GM12878 (cell line): ENCODE measurements around the gene FUT8. TPM values are rescaled to one million over a fixed set of nuclear protein-coding genes. Genes with fewer than 3 reads are reported as not detected.

ENCODE experiments used
- ATAC-seq: fragments of 200-7000 bp; cut with Tn5 transposase; 3 replicates; pipeline ENCODE4 v1.9.1; 2020; ENCODE audit warnings: mild to moderate bottlenecking, moderate library complexity
- BruUV-seq: library from RNA; stranded (reverse); fragments of 400-500 nt; replicated peaks from 2 replicates; lab custom pipeline; 2021; lab: Mats Ljungman, UMichigan
- CTCF ChIA-PET: fragments of 300-600 bp; sonication (Branson Sonifier 250); formaldehyde crosslinking; extraction: SDS; loops from one replicate; lab custom pipeline; 2021; ENCODE audit warnings: inconsistent platforms; lab: Yijun Ruan, JAX
- POLR2A ChIA-PET: fragments of 350-600 bp; formaldehyde crosslinking; extraction: SDS; loops from one replicate; lab custom pipeline; 2021; ENCODE audit warnings: inconsistent platforms; lab: Charles Lee
- RAD21 ChIA-PET: fragments of 300-600 bp; sonication (Branson Sonifier 250); formaldehyde crosslinking; loops from one replicate; lab custom pipeline; 2023; ENCODE audit warnings: antibody characterized with exemption; ENCODE audit not compliant: unreplicated experiment; lab: Charles Lee
- SMC1A ChIA-PET: fragments of 300-600 bp; sonication (Branson Sonifier 250); formaldehyde crosslinking; loops from one replicate; lab custom pipeline; 2023; ENCODE audit not compliant: unreplicated experiment, uncharacterized antibody; lab: Charles Lee
- DNase-seq: peaks from one replicate; pipeline ENCODE4 v3.0.0-alpha.2; 2011; ENCODE audit warnings: low read depth, low spot score
- FAIRE-seq: peaks from 3 replicates; lab custom pipeline; 2011; peaks lifted over from hg19 to GRCh38; lab: Jason Lieb, UNC
- H2AFZ ChIP-seq: 2 replicates; pipeline ENCODE4 v1.6.0; 2011; ENCODE audit warnings: low read depth, low read length, control low read depth; ENCODE audit not compliant: control insufficient read depth
- H3K27ac ChIP-seq: 2 replicates; pipeline ENCODE4 v1.5.1; 2011; ENCODE audit warnings: control low read depth; ENCODE audit not compliant: control insufficient read depth, insufficient read depth
- H3K27me3 ChIP-seq, 2 experiments: replicated peaks in 1 of 2; 2 replicates each; pipeline versions ENCODE4 v1.6.0 to v1.6.1; 2011; ENCODE audit warnings: low read length in 1 of 2; ENCODE audit not compliant: control insufficient read depth in 2 of 2, insufficient read depth in 2 of 2
- H3K36me3 ChIP-seq, 2 experiments: 2 replicates each; pipeline ENCODE4 v1.5.1; 2011; ENCODE audit warnings: low read length in 1 of 2; ENCODE audit not compliant: control insufficient read depth in 2 of 2, insufficient read depth in 2 of 2
- H3K4me1 ChIP-seq: 2 replicates; pipeline ENCODE4 v1.6.1; 2011; ENCODE audit warnings: mild to moderate bottlenecking, low read length, moderate library complexity, mixed read lengths; ENCODE audit not compliant: control insufficient read depth, insufficient read depth
- H3K4me2 ChIP-seq: 2 replicates; pipeline ENCODE4 v1.6.0; 2011; ENCODE audit warnings: control low read depth; ENCODE audit not compliant: control insufficient read depth, insufficient read depth
- H3K4me3 ChIP-seq: fragments of 200-600 bp; sonication (generic); 2 replicates; pipeline ENCODE4 v1.5.1; 2016
- H3K79me2 ChIP-seq: 2 replicates; pipeline ENCODE4 v1.6.0; 2011; ENCODE audit warnings: low read length; ENCODE audit not compliant: control insufficient read depth, insufficient read depth
- H3K9ac ChIP-seq: 2 replicates; pipeline ENCODE4 v1.8.0; 2011; ENCODE audit warnings: low read length, control low read depth, mixed read lengths; ENCODE audit not compliant: control insufficient read depth, insufficient read depth
- H3K9me3 ChIP-seq: replicated peaks from 3 replicates; pipeline ENCODE4 v1.5.1; 2011; ENCODE audit warnings: mild to moderate bottlenecking, low read length; ENCODE audit not compliant: control insufficient read depth, insufficient read depth
- H4K20me1 ChIP-seq: 2 replicates; pipeline ENCODE4 v1.6.0; 2011; ENCODE audit not compliant: control insufficient read depth, insufficient read depth
- BCL11A ChIP-seq: IDR thresholded peaks from 2 replicates; pipeline ENCODE4 v1.6.1; 2011; ENCODE audit warnings: low read depth, low read length
- CREM ChIP-seq: IDR thresholded peaks from 2 replicates; pipeline ENCODE4 v1.6.1; 2014; ENCODE audit warnings: antibody characterized with exemption, low read depth
- ETV6 ChIP-seq, 2 experiments: fragments of 450-650 bp in 1 of 2; IDR thresholded peaks in 1 of 2; conservative IDR thresholded peaks in 1 of 2; 2 replicates each; pipeline ENCODE4 v1.6.1; 2014; ENCODE audit warnings: antibody characterized with exemption in 1 of 2, borderline replicate concordance in 1 of 2, low read depth in 1 of 2, mild to moderate bottlenecking in 1 of 2, moderate library complexity in 1 of 2
- NR2C2 ChIP-seq: IDR thresholded peaks from 2 replicates; pipeline ENCODE4 v1.6.1; 2011; ENCODE audit warnings: borderline replicate concordance, low read depth; ENCODE audit not compliant: control insufficient read depth, insufficient read length
- PML ChIP-seq: IDR thresholded peaks from 2 replicates; pipeline ENCODE4 v1.6.1; 2012; ENCODE audit warnings: low read length, inconsistent platforms
- SPI1 ChIP-seq: IDR thresholded peaks from 2 replicates; pipeline ENCODE4 v1.6.1; 2011; ENCODE audit warnings: low read depth, mild to moderate bottlenecking, low read length, moderate library complexity, borderline replicate concordance; ENCODE audit not compliant: insufficient read depth
- SRF ChIP-seq, 2 experiments: IDR thresholded peaks; 2 replicates each; pipeline ENCODE4 v1.6.1; 2011; ENCODE audit warnings: low read depth in 2 of 2, low read length in 2 of 2, mild to moderate bottlenecking in 1 of 2, moderate library complexity in 1 of 2
- ZNF687 ChIP-seq: fragments of 450-650 bp; IDR thresholded peaks from 2 replicates; pipeline ENCODE4 v1.6.1; 2017; ENCODE audit warnings: mild to moderate bottlenecking, moderate library complexity
- WGBS: methylation state at CpG from one replicate; pipeline ENCODE4 v1.1.6; 2016; ENCODE audit warnings: low lambda C conversion rate; ENCODE audit not compliant: insufficient replicate concordance, insufficient coverage; ENCODE audit errors: missing lambda C conversion rate; 5-methylcytosine and 5-hydroxymethylcytosine counted together
- in situ Hi-C: fragments of 300-500 bp; cut with MboI; formaldehyde crosslinking; loops from 9 replicates; pipeline ENCODE4 v1.14.3; 2018; ENCODE audit warnings: mixed read lengths
- intact Hi-C: fragments of 100-400 bp; cut with micrococcal nuclease; formaldehyde crosslinking; loops from one replicate; pipeline ENCODE4 v1.14.2; 2022; ENCODE audit not compliant: unreplicated experiment
- polyA plus RNA-seq, 11 experiments: library from polyadenylated mRNA; depleted of rRNA in 4 of 11; unstranded in 6 of 11; stranded (reverse) in 5 of 11; fragments of >200 nt; fragmentation: Nextera tagmentation in 4 of 11; fragmentation: Illumina TruSeq in 1 of 11; extraction: Ambion mirVana in 4 of 11; extraction: Trizol in 1 of 11; gene quantifications; 1 replicate in 1 of 11; 2 replicates in 10 of 11; pipeline versions ENCODE4 v1.2.1 to v1.2.3, GENCODE V29; 2011 to 2016; ENCODE audit warnings: inconsistent platforms in 2 of 11, missing spikeins in 2 of 11, low read depth in 1 of 11
- total RNA-seq, 4 experiments: library from RNA; depleted of rRNA in 3 of 4; stranded (reverse); fragments of >200 nt in 3 of 4; fragmentation: Illumina TruSeq in 1 of 4; extraction: Trizol in 1 of 4; gene quantifications; 2 replicates each; pipeline versions ENCODE4 v1.2.1 to v1.2.3, GENCODE V29; 2013 to 2021
- TF ChIP-seq, protein P1 (sequence below): IDR thresholded peaks from 2 replicates; pipeline ENCODE4 v1.6.1; 2012; ENCODE audit warnings: low read length, inconsistent platforms

Gene FUT8
- total and polyA plus RNA-seq, 10 of the 15 experiments (the other 5 are each of a cell fraction or from before 2014, with no cell fraction given) = 21.3 to 106 (median 66.3) TPM

DNA sequence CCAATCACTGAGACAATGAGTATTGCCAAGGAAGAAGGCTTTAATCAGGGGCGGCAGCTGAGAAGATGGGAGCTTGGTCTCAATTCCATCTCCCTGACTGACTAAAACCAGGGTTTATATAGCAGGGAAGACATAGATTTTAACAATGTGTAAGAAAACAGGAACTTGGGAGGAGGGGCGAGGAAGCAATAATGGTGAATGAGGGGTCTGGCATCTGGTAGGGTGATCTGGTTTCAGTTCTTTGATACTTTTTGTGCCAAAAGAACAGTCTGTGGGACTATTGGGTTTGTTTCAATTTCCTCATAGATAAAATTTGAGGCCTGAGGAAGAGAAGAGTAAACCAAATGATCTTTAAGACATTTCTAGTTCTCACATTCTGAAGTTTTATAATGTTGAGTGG is 49.2 kb downstream of the FUT8 start:
- CTCF ChIA-PET = interaction anchor here (0.5 to 3.5 kb wide), 11 partner anchors 8 to 363 kb away, joined by 3 to 27 read pairs (median 4); no protein-coding TSS in a partner anchor
- FAIRE-seq (no peak), DNase-seq (peak; percentile 41), ATAC-seq (peak; percentile 58)
- H3K79me2 ChIP-seq = peaks cover 38% of the 10 kb centered on the region
- TF ChIP-seq BCL11A = peak; percentile 7; the same call in 1 of the 2 replicates
- TF ChIP-seq ETV6 (conservative IDR thresholded peaks at IDR 0.05 in 1 of 2, IDR thresholded peaks at IDR 0.05 in 1 of 2; ENCODE audit: borderline replicate concordance in 1 of 2, low read depth in 1 of 2) = peak in 1 of 2 experiments; percentile 46; a peak in 1 of 4 replicates
- no peak for TF ChIP-seq SRF (IDR thresholded peaks at IDR 0.05; ENCODE audit: low read depth in 2 of 2, low read length in 2 of 2)
- peak; percentile 58 for TF ChIP-seq SPI1
- in situ Hi-C loops = no loop called here
- H4K20me1 ChIP-seq = no peaks in the 10 kb centered on the region
- 29% methylated on average over 2 of the region's 2 CpGs for WGBS
- H3K27ac ChIP-seq = peak overlapping the region; percentile 82
- H3K36me3 ChIP-seq = peaks cover 1 to 2% of the 10 kb centered on the region in 2 experiments; a peak in 1 of 4 replicates
- H3K9ac ChIP-seq = peak overlapping the region; percentile 0; the same call in 1 of the 2 replicates
- H3K9me3 ChIP-seq = peaks cover 1% of the 10 kb centered on the region; the same call in 2 of the 3 replicates
- H3K4me1 ChIP-seq = peaks cover 24% of the 10 kb centered on the region
- SMC1A ChIA-PET = interaction anchor here (0.6 to 5.7 kb wide), 18 partner anchors 10 to 160 kb away, joined by 3 to 49 read pairs (median 4); no protein-coding TSS in a partner anchor
- H3K27me3 ChIP-seq = no peaks in the 10 kb centered on the region
- POLR2A ChIA-PET = interaction anchor here (0.6 kb wide), 1 partner anchor 147 kb away, joined by 3 read pairs; no protein-coding TSS in a partner anchor
- RAD21 ChIA-PET = interaction anchor here (0.8 to 3.6 kb wide), 8 partner anchors 9 to 105 kb away, joined by 3 to 31 read pairs (median 4); no protein-coding TSS in a partner anchor
- peak overlapping the region; percentile 19 for H3K4me3 ChIP-seq
- intact Hi-C loops = loop anchor here (1.0 to 5.0 kb wide), 2 partner anchors 41 to 42 kb away; no protein-coding TSS in a partner anchor
- H2AFZ ChIP-seq = no peak overlapping the region
- H3K4me2 ChIP-seq = peak overlapping the region; percentile 72
- no TSS peak for BruUV-seq

DNA sequence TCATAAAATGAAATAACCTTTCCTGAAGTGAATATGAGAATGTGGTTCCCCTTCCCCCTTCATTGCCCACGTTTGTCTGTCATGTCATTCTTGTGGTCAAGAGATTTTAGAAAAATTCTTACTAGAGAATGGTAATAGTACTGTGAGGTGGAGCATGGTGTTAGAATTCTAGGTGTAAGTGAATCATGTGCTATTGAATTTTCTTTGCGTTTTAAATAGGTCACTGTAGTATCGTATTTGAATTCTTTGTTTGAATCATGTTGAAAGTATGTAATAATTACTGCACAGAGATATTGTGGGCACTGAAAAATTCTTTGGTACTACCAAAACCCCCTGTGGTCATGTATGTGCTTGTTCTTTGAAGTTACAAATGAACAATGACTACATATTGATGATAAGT is 49.9 kb downstream of the FUT8 start:
- Histone ChIP-seq H3K27ac (peak overlapping the region; percentile 82), H3K9me3 (peaks cover 1% of the 10 kb centered on the region; the same call in 2 of the 3 replicates), H4K20me1 (no peaks in the 10 kb centered on the region), H3K4me1 (peaks cover 24% of the 10 kb centered on the region), H3K79me2 (peaks cover 40% of the 10 kb centered on the region), H3K36me3 (peaks cover 1 to 2% of the 10 kb centered on the region in 2 experiments; a peak in 1 of 4 replicates), H3K27me3 (no peaks in the 10 kb centered on the region), H3K4me3 (no peak overlapping the region), H2AFZ (no peak overlapping the region), H3K9ac (no peak overlapping the region), H3K4me2 (peak overlapping the region; percentile 72)
- BruUV-seq = no TSS peak
- intact Hi-C loops = loop anchor here (1.0 to 5.0 kb wide), 2 partner anchors 40 to 43 kb away; no protein-coding TSS in a partner anchor
- peak; percentile 68 for FAIRE-seq
- ChIA-PET CTCF (interaction anchor here (1.3 to 3.5 kb wide), 3 partner anchors 11 to 362 kb away, joined by 3 to 22 read pairs (median 3); no protein-coding TSS in a partner anchor), SMC1A (interaction anchor here (1.0 to 5.7 kb wide), 5 partner anchors 15 to 160 kb away, joined by 3 to 49 read pairs (median 17); no protein-coding TSS in a partner anchor), RAD21 (interaction anchor here (1.1 to 3.6 kb wide), 2 partner anchors 8 to 47 kb away, joined by 3 to 31 read pairs; no protein-coding TSS in a partner anchor), POLR2A (no interaction called here)
- DNase-seq = peak; percentile 85
- ATAC-seq = peak; percentile 91
- 0% methylated on average over 3 of the region's 3 CpGs for WGBS
- in situ Hi-C loops = no loop called here
- TF ChIP-seq, protein P1, sequence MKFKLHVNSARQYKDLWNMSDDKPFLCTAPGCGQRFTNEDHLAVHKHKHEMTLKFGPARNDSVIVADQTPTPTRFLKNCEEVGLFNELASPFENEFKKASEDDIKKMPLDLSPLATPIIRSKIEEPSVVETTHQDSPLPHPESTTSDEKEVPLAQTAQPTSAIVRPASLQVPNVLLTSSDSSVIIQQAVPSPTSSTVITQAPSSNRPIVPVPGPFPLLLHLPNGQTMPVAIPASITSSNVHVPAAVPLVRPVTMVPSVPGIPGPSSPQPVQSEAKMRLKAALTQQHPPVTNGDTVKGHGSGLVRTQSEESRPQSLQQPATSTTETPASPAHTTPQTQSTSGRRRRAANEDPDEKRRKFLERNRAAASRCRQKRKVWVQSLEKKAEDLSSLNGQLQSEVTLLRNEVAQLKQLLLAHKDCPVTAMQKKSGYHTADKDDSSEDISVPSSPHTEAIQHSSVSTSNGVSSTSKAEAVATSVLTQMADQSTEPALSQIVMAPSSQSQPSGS = peak; percentile 91
- TF ChIP-seq CREM = peak; percentile 83; the same call in 1 of the 2 replicates
- no peak for TF ChIP-seq ZNF687
- no peak for TF ChIP-seq NR2C2
- TF ChIP-seq PML = peak; percentile 74; the same call in 1 of the 2 replicates
